ENCODE data around the gene SENP6.
A peak's percentile ranks its signal among the peaks of the same experiment; 100 is the strongest.
"Not testable (repeated sequence)": the region's sequence is repeated elsewhere in the genome, so short reads cannot be mapped to it uniquely, and the experiment has no call there.

Gene SENP6

DNA sequence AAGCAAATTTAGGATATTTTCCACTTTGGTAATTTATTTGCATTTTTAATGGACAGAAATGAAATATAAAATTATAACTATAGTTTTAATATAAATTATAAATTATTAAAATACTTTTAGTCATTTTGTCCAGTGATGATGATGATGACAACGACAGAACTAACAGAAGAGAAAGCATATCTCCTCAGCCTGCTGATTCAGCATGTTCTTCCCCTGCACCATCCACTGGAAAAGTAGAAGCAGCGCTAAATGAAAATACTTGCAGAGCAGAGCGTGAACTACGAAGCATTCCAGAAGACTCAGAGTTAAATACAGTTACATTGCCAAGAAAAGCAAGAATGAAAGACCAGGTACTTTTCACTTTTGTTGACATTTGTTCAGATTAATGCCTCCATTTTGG lies 64.9 kb downstream of the SENP6 start:
- DNase-seq (ENCODE audit: low read depth): no peak

DNA sequence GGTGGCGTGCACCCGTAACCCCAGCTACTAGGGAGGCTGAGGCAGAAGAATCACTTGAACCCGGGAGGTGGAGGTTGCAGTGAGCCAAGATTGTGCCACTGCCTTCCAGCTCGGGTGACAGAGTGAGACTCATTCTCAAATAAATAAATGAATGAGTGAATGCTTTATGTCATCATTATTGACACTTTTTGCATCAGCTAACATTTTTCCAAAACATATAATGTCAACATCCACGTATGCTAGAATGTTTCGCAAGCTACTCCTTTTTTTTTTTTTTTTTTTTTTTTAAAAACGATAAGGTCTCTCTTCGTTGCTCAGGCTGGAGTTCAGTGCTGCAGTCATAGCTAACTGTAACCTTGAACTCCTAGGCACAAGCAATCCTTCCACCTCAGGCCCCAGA lies 72.2 kb downstream of the SENP6 start:
- no peak for DNase-seq (ENCODE audit: low read depth)

DNA sequence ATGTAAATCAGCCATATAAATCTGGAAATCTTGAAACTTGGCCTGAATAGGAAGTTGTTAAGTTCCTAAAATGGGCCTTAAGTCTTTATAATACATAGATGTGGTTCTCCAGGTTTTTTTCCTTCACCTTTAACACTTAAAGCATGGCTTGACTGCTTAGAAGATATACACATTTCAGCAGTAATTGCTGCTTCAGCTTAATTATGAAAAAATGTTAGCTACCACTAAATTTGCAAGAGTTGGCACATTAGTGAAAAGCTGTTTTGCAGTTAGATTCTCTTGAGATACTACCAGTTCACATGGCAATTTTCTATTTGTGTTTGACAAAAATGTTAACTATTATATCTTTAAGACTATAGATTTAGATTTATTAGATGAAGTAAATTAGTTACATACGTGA lies 74.7 kb downstream of the SENP6 start:
- no peak for DNase-seq (ENCODE audit: low read depth)

DNA sequence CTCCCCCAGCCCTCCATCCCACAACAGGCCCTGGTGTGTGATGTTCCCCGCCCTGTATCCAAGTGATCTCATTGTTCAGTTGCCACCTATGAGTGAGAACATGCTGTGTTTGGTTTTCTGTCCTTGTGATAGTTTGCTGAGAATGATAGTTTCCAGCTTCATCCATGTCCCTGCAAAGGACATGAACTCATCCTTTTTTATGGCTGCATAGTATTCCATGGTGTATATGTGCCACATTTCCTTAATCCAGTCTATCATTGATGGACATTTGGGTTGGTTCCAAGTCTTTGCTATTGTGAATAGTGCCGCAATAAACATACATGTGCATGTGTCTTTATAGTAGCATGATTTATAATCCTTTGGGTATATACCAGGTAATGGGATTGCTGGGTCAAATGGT lies 80.9 kb downstream of the SENP6 start:
- DNase-seq (ENCODE audit: low read depth): not testable (repeated sequence)

DNA sequence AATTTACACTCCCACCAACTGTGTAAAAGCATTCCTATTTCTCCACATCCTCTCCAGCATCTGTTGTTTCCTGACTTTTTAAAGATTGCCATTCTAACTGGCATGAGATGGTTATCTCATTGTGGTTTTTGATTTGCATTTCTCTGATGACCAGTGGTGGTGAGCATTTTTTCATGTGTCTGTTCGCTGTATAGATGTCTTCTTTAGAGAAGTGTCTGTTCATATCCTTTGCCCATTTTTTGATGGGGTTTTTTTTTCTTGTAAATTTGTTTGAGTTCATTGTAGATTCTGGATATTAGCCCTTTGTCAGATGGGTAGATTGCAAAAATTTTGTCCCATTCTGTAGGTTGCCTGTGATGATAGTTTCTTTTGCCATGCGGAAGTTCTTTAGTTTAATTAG lies 81.3 kb downstream of the SENP6 start:
- not testable (repeated sequence) for DNase-seq (ENCODE audit: low read depth)

DNA sequence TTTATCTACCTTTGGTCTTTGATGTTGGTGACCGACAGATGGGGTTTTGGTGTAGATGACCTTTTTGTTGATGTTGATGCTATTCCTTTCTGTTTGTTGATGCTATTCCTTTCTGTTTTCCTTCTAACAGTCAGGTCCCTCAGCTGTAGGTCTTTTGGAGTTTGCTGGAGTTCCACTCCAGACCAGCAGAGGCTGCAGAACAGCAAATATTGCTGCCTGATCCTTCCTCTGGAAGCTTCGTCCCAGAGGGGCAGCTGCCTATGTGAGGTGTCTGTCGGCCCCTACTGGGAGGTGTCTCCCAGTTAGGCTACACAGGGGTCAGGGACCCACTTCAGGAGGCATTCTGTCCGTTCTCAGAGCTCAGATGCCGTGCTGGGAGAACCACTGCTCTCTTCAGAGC lies 85.9 kb downstream of the SENP6 start:
- DNase-seq (ENCODE audit: low read depth): not testable (repeated sequence)

DNA sequence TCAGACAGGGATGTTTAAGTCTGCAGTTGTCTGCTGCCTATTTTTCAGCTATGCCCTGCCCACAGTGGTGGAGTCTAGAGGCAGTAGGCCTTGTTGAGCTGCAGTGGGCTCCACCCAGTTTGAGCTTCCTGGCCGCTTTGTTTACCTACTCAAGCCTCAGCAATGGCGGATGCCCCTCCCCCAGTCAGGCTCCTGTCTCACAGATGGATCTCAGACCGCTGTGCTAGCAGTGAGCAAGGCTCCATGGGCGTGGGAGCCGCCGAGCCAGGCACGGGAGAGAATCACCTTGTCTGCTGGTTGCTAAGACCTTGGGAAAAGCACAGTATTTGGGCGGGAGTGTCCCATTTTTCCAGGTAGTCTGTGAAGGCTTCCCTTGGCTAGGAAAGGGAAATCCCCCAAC lies 86.3 kb downstream of the SENP6 start:
- not testable (repeated sequence) for DNase-seq (ENCODE audit: low read depth)

DNA sequence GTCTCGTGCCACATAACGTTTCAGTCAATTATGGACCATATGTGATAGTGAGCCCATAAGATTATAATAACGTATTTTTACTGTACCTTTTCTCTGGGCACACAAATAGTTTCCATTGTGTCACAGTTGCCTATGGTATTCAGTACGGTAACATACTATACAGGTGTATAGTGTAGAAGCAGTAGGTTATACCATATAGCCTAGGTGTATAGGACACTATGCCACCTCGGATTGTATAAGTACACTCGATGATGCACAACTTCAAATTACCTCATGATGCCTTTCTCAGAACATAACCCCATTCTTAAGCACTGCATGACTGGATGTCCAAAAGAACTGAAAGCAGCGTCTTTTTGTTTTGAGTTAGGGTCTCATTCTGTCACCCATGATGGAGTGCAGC lies 87.9 kb downstream of the SENP6 start:
- DNase-seq (ENCODE audit: low read depth): no peak

DNA sequence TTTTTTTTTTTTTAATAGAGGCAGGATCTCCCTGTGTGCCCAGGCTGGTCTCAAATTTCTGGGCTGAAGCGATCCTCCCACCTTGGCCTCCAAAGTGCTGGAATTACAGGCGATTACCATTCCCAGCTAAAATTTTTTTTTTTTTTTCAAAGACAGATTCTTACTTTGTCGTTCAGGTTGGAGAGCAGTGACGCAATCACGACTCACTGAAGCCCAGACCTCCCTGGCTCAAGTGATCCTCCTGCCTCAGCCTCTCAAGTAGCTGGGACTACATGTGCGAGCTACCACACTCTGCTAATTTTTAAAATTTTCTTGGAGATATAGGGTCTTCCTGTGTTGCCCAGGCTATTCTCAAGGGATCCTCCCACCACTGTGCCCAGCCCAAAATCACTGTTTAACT lies 89.3 kb downstream of the SENP6 start:
- peak; percentile 62 for DNase-seq (ENCODE audit: low read depth)

DNA sequence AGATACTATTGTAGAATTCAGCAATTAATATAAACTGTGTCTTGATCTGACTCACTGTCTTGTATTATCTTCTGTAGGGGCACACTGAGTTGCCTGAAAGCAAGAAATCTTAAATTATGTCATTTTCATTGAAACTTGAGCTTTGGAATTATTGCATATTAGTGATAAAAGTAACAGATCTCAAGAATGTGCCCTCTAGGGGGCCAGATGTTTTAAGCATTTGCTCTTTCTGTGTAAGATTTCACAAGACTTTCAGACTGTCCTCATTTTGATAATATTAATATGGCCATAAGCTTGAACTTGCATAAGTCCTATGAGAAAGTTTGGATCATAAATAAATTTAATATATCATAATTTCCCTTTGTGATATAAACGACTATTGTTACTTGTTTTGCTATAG lies 91.9 kb downstream of the SENP6 start:
- peak; percentile 37 for DNase-seq (ENCODE audit: low read depth)

DNA sequence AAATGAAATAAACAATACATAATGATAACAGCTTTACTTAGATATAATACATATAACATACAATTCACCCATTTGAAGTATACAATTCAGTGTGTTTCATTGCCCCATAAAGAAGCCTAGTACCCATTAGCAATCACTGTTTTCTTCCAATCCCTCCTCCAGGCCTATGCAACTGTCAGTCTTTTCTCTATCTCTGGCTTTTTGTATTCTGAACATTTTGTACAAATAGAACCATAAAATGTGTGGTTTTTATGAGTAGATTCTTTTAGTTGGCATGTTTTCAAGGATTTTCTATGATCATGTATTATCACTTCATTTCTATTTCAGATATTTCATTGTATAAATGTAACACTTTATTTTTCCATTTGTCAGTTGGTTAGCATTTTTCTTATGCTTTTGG lies 92.7 kb downstream of the SENP6 start:
- DNase-seq (ENCODE audit: low read depth): no peak

DNA sequence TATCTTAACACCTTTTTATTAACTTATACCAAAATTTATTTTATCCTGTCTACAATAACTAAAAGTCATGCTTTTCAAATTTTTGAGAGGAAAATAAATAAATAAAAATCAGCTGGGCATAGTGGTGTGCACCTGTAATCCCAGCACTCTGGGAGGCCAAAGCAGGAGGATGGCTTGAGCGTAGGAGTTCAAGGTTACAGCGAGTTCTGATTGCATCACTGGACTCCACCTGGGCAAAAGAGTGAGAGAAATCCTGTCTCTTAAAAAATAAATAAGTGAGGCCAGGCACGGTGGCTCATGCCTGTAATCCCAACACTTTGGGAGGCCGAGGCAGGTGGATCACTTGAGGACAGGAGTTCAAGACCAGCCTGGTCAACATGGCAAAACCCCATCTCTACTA lies 106.7 kb downstream of the SENP6 start:
- DNase-seq (ENCODE audit: low read depth): not testable (repeated sequence)

DNA sequence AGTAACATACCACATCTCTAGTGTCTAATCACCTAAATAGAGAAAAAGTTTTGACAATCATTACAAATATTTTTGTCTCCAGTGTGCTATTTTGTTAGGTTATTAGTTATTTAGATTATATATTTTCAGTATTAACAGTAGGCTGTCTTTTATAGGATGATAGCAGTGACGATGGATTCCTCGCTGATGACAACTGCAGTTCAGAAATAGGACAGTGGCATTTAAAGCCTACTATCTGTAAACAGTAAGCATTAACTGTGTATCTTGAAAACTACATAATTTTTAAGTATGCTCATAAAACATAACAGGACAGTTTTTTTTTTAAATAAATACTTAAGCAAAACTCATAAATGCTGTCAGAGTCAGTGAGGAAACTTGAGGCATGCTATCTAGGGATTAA lies 109.5 kb downstream of the SENP6 start:
- DNase-seq (ENCODE audit: low read depth): no peak

DNA sequence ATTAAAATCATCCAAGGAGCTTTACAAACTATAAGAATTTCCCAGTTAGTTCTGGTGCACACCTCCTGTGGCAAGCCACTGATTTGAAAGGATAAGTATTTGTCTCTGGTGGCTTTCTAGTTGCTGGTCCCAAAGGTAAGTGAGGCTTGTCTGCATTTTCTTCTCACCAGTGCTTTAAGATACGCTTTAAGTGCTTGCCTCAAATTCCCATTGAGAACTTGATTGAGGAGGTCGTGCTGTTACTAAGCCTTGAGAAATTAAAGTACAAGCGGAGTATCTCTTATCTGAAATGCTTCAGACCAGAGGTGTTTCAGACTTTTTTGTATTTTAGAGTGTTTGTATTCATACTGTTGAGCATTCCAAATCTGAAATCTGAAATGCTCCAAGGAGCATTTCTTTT lies 117.5 kb downstream of the SENP6 start:
- no peak for DNase-seq (ENCODE audit: low read depth)

DNA sequence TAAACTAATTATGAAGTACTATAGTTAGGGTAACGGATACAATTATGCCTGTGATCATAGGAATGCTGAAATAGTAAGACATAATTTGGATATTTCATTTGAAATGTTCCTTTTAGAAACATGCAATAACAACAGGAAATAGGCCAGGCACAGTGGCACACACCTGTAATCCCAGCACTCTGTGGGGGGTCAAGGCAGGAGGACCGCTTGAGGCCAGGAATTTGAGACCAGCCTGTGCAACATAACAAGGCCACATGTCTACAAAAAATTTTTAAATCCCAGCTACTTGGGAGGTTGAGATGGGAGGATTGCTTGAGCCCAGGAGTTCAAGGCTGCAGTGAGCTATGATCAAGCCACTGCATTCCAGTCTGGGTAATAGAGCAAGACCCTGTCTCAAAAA lies 121.7 kb downstream of the SENP6 start:
- DNase-seq (ENCODE audit: low read depth): no peak

DNA sequence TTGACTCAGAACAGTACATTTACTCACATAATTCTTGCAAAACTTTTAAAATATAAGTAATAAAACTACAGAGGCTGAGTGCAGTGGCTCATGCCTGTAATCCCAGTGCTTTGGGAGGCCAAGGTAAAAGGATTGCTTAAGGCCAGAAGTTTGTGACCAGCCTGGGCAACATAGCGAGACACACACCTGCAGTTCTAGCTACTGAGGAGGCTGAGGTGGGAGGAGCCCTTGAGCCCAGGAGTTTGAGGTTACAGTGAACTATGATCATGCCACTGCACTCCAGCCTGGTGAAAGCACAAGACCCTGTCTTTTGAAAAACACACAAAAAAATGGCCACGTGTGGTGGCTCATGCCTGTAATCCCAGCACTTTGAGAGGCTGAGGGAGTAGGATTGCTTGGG lies 125.5 kb downstream of the SENP6 start:
- no peak for DNase-seq (ENCODE audit: low read depth)

DNA sequence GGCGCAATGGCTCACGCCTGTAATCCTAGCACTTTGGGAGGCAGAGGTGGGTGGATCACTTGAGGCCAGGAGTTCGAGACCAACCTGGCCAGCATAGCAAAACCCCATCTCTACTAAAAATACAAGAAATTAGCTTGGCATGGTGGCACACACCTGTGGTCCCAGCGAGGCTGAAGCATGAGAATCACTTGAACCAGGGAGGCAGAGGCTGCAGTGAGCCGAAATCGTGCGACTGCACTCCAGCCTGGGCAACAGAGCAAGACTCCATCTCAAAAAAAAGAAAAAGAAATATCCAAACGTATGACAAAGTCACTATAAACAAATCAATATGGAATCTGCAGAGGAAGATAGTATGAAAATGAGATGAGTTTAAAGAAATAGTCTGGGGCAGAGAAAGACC lies 129.3 kb downstream of the SENP6 start:
- DNase-seq (ENCODE audit: low read depth): not testable (repeated sequence)

DNA sequence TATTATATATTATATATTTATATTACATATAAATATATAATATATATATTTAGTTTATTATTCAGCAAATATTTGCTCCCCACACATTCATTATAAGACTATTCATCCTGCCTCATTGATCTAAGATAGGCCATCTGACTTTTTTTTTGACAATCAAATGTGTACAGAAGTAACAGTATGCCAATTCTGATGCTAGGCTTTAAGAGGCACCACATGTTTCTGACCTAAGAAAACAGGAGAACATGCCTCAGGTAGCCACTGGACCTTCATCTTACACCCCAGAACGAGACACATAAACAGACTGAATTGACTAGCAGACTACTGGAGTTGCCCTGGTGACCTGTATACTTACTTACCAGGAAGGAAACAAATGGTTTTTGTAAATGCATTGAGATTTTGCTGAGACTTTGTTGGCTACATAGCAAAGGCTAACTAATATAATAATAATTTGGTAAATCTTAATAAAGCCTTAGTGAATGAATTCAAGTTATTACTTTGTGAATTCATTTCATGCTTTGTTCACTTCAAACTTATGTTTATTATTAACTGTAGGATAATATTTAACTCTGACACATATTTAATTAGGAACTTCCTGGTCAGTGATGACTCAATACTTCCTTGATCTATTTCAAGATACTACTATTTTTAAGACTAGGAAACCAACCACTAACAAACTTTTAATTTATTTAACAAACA lies 134.0 kb downstream of the SENP6 start:
- peak; percentile 49 for DNase-seq (ENCODE audit: low read depth)

DNA sequence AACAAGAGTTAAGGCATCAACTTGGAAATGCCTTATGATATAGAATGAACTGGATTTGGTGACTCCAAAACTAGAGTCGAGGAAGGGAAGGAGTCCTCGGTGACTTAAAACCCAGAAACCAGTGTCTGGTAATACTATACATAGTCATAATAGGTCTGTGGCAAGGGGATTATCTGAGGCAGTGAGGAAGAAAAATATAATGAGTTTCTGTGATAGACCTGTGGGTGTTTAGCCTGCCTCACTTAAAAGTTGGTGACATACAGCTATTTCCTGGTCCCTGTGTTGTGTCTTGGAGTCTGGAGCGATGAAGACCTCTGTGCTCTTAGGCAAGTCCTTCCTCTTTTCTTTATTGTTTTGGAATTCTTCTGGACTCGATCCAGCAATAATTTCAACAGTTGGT lies 142.3 kb downstream of the SENP6 start:
- no peak for DNase-seq (ENCODE audit: low read depth)

DNA sequence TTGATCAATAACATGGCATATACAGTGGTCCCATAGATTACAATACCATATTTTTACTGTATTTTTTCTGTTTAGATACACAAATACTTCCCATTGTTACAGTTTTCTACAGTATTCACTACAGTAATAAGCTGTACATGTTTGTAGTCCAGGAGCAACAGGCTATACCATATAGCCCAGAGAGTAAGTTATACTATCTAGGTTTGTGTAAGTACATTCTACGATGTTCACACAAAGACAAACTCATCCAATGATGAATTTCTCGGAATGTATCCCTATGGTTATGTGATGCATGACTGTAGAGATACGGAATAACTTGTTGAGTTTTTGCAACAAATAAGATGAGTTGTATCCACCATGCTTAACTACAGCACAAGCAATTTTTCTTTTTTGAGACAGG lies 143.7 kb downstream of the SENP6 start:
- DNase-seq (ENCODE audit: low read depth): no peak

DNA sequence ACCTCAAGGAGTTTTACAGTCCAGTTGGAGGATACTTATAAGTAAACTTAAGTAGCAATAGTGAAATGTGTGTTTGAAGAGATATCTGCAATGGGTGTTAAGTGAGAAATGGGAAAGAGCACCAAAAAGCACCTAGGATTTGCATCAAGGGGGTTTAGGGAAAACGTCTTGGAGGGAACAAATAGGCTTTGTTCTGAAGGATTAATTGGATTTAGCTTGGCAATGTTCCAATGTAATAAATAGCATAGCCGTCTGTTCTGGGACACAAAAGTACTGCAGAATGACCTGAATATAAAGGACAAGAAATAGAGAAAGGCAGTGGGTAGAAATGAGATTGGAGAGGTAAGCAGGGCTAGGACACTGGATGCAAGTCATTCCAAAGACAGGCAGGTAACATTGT lies 144.5 kb downstream of the SENP6 start:
- no peak for DNase-seq (ENCODE audit: low read depth)

DNA sequence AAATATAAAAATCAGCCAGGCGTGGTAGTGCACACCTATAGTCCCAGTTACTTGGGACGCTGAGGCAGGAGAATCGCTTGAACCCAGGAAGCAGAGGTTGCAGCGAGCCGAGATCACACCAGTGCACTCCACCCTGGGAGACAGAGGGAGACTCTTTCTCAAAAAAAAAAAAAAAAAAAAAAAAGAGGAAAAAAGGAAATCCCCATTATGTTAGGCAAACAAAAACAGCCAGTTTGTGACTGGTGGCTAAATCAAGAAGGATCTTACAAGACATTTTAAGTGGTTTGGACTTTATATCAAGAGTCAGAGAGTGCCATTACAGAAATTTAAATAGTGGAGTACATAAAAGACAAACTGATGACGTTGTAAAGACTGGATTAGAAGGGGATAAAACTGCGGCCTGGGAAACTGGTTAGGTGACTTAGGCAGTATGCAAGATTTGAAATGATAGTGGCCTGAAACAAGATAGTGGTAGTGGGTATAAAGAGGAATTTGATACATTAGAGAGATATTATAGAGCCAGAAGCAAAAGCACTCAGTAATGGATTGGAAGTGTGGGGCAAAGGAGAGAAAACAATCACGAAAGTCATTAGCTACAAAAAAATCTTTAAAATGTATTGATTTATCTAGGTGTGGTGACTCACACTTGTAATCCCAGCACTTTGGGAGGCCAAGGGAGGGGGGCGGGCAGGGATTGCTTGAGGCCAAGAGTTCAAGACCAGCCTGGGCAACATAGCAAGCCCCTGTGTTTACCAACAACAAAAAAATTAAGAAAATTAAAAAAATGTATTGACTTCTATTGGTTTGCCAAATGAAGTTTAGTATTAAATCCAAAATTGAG lies 145.7 kb downstream of the SENP6 start:
- no peak for DNase-seq (ENCODE audit: low read depth)

DNA sequence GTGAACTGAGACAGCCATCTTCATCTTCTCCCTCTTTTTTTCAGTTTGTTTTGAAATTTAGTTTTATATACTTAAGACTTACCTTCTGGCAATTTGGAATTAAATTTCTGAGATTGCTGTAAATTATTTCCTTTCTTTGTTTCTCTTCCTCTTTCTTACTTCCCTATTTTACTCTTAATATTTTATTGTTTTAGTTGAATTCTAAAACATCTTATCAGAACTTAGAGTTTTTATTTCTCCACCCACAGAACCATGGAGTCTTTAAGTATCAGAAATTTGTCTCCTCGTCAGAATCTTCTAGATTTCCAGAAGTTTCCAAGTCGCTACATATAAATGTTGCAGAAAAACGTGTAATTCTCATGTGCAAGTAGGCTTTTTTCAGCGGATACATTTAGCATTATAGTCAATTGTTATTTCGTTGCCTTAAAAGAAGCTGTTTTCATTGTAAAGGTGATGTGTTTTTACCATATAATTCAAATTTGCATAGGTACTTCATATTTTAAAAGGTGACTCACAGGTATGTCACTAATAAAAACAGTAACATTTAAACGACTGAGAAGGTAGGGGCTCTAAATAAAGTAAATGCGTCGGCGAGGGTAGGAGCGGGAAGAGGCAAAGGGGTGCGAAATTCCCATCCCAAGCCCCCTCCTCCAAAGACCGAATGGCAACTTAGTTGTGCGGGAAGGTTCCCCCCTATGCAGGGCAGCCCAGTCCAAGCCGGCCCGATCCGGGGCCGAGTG lies 146.5 kb downstream of the SENP6 start:
- DNase-seq (ENCODE audit: low read depth): no peak

Measured in ELR (cell line).